OCI-LY1 (cell line): ENCODE data around the gene MTNR1B.

ENCODE experiments used
- CTCF ChIP-seq: fragments of 200-600 bp; sonication (generic), shearing (Covaris generic); IDR thresholded peaks from 2 replicates; pipeline ENCODE4 v1.5.1; 2017; ENCODE audit warnings: mild to moderate bottlenecking, antibody characterized with exemption, low read length, moderate library complexity, mixed read lengths
- EZH2 ChIP-seq: fragments of 200-600 bp; sonication (generic), shearing (Covaris generic); IDR thresholded peaks from 2 replicates; pipeline ENCODE4 v1.8.0; 2017; ENCODE audit warnings: borderline replicate concordance, mixed run types, mild to moderate bottlenecking, antibody characterized with exemption, low read length, moderate library complexity, mixed read lengths

- TF ChIP-seq CTCF (no peak), EZH2 (no peak)
These were observed 2.3 kb upstream of the MTNR1B start for GRCh38 chr11:92967178-92967577.
